GM18511 (cell line): ENCODE results near the gene GNAQ.

ENCODE experiments used
- ATAC-seq: cut with Tn5 transposase; IDR thresholded peaks from one replicate; pipeline ENCODE4 v1.9.1; 2021; ENCODE audit warnings: mild to moderate bottlenecking, moderate library complexity; ENCODE audit not compliant: unreplicated experiment

Gene GNAQ

GRCh38 chr9:78032730-78033457, 1.3 kb upstream of the GNAQ start:
- ATAC-seq: no peak

GRCh38 chr9:78031893-78032729, 500 bp upstream of the GNAQ start:
- peak; percentile 33 for ATAC-seq

DNA sequence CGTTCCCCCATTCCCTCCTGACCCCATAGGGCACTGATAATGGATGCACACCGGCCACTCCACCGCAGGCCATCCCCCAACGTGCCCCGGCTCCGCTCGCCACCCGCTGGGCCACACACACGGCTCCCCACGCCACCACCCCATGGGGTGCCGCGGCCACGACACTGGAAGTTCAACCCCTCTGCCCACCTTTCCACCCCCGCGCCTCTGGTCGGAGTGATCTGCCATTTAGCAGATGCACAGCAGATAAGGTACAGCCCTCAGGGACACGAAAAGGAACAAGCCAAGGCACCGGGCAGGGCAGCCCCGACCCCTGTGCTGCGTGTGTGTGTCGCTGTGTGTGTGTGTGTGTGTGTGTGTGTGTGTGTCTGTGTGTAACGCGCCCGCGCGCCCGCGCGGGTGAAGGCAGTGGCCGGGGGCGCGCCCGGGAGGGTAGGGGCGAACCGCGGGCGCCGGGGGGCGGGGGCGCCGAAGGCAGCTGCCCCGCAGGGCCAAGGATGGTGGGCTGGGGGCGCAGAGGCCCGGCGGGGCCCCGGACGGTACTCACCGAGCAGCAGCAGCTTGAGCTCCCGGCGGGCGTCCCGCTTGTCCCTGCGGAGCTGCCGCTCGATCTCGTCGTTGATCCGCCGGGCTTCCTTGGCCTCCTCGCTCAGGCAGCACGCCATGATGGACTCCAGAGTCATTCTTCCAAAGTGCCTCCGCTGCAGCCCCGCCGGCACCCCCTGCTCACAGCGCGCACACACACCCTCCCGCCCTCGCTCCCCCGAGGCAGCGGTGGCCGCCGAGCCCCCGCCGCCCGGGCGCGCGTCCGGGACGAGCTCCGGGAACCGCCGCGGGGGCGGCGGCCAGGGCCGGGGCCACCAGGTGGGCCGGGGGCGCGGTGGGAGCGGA, 813 bp downstream of the GNAQ start:
- peak; percentile 6 for ATAC-seq

DNA sequence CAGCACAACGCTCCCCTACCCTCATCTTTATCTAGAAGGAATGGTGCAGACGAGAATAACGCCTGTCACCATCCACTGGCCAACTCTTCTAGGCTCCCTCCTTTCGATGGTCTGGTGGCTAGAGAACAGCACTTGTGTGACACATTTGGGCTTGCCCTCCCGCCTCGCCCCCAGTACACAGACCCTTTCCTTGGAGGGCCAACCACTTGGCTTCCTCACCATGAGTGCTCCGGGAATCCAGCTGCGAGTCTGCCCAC, 1.4 kb downstream of the GNAQ start:
- ATAC-seq: no peak

DNA sequence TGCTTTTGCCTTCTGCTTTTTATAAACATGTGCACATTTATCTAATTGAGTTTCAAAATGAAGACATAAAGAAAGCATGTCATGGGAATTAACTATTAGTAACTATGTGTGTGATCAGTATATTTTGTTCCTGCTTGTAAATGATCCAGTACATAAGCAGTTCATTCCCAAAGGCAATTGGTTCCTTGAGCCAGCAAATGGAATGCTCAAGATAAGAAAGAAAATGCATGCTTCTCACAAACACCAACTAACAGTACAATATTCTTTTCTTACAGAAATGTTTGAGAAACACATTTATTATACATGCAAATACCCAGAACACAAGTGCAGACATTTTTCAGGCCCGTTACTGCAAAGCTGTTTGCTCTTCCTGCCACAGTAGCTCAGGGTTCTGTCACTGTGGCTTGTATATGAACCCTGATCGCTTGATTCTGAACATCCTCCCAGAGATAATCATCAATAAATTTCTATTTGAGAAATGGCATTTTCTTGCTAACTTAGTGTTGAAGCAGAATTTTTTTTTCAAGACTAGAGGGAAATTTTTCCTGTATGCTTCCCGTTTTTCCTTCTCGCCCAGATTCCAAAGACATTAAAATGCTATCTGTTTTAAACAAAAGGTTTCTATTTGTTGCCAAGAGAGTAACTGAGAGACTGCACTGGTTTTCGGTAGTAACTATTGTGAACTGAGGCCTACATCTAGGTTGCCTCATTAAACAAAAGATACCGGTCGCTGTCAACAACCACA, 1.9 kb downstream of the GNAQ start:
- ATAC-seq: no peak

- no peak for ATAC-seq
Measured at GRCh38 chr9:78028926-78029325, 2.7 kb downstream of the GNAQ start.

- ATAC-seq: no peak
Measured at GRCh38 chr9:78026947-78027346, 4.7 kb downstream of the GNAQ start.

DNA sequence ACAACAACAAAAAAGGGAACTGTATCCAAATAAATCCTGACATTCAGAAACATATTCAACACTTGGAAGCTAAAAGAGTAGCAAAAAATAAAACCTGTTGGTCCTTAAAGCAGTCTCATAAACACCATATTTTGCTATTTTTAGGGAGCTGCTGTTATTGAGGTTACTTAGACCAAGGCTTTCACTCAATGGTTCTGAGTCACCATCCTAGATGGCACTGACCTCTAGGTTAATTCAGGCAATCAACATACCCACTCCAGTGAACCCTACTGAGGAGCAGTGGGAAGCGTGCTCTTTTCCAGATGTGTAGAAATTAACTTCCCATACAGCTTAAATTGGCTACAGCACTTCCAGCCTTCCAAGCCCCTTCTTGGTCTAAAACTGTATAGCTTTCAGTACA, 5.2 kb downstream of the GNAQ start:
- no peak for ATAC-seq

- no peak for ATAC-seq
Measured at GRCh38 chr9:78025186-78025585, 6.4 kb downstream of the GNAQ start.

- ATAC-seq: peak; percentile 85
Measured at GRCh38 chr9:78023003-78023741, 8.4 kb downstream of the GNAQ start.

GRCh38 chr9:78021697-78022096, 9.9 kb downstream of the GNAQ start:
- no peak for ATAC-seq

DNA sequence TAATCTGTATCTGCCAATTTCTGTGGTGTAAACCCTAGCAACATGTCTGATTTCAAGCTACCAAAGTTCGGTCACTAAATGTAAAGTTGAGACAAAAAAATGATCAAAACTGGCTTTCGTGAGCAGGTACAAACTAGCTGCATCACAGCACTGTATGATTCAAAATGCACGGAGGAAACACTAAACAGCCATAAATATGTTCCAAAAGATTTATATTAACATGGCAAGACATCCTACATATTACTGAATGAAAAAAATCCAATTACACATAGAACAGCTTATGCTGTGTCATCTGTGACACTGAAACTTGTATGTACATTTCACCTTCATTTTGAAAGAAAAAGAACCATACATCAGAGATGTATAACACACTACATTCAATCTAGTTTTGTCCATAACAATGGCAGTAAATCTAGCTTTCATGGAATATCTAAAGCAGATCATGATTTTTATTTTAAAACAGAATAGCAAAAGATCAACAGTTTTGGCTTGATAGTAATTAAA, 14.4 kb downstream of the GNAQ start:
- ATAC-seq: no peak

- no peak for ATAC-seq
Measured at GRCh38 chr9:78015241-78015640, 16.4 kb downstream of the GNAQ start.

GRCh38 chr9:78014776-78015175, 16.8 kb downstream of the GNAQ start:
- no peak for ATAC-seq

GRCh38 chr9:78013934-78014333, 17.7 kb downstream of the GNAQ start:
- no peak for ATAC-seq

- ATAC-seq: no peak
Measured at GRCh38 chr9:78011049-78011448, 20.6 kb downstream of the GNAQ start.

GRCh38 chr9:78010445-78010844, 21.2 kb downstream of the GNAQ start:
- no peak for ATAC-seq

DNA sequence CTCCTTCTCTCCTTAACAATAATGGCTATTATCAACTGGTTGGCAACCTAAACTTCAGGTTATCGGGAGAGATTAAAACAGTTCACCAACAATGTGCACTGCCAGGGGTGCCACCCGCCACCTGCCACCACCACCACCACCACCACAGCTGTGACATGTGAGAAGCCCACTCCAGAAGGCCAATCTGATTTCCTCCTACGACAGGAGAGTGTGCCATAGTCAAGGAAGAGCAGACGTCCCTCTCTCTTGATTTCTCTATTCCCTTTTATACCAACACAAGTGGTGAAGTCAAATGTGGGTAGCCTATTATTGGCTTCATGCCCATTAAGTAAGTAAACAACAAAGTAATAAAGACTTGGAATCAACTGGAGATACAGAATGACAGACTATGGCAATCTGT, 22.4 kb downstream of the GNAQ start:
- no peak for ATAC-seq

GRCh38 chr9:78006734-78007133, 24.9 kb downstream of the GNAQ start:
- ATAC-seq: no peak
